ENCODE results near the gene FNBP1L. TPM values are rescaled to one million over a fixed set of nuclear protein-coding genes. Genes with fewer than 3 reads are reported as not detected.

FNBP1L gene
- total and polyA plus RNA-seq, 9 of the 15 experiments (the other 6 are each of a cell fraction or from before 2014, with no cell fraction given) = 1.4 to 6.9 (median 5.9) TPM

DNA sequence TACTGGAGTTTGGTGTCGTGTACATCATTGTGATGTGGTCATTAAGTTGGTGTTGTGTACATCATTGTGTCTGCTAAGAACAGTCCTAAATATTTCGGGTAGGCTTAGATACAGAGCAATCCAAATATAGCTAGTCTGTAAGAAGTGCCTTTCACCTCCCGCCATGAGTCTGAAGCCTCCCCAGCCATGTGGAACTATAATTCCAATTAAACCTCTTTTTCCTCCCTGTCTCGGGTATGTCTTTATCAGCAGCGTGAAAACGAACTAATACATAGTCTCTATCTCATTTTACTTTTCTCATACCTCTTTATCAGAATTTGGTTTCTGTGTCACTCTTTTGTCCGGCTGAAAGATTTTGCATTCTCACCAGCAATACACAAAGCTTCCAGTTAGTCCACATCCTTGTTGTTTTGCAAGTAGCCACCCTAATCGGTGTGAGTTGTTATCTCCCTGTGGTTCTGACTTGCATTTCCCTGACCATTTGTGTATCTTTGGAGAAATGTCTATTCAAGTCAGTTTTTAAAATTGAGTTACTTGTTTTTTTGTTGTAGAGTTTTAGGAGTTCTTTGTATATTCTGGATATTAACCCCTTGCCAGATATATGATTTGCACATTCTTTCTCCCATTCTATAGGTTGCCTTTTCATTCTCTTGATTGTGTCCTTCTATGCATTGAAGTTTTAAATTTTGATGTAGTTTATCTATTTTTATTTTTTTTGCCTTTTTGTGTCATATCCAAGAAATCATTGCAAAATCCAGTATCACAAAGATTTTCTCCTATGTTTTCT, 56.5 kb downstream of the FNBP1L start:
- intact Hi-C loops (cut with micrococcal nuclease) = loop anchor here (5.0 to 10.0 kb wide), 2 partner anchors 57 to 60 kb away; partner anchors contain the start of gene FNBP1L
- TSS peak; percentile 57 for BruUV-seq (replicated peaks)
- H3K36me3 ChIP-seq (ENCODE audit: control insufficient read depth, insufficient read depth, low read length) = no peaks in the 10 kb centered on the region; the same call in 1 of the 3 replicates
- ChIA-PET CTCF (ENCODE audit: low intra/inter-chr PET ratio) (interaction anchor here (0.7 kb wide), 1 partner anchor 27 kb away, joined by 7 read pairs; no protein-coding TSS in a partner anchor), POLR2A (interaction anchor here (0.7 to 1.1 kb wide), 4 partner anchors 15 to 58 kb away, joined by 3 to 4 read pairs (median 3); no protein-coding TSS in a partner anchor)
- 13% methylated on average over 8 of the region's 8 CpGs for WGBS (ENCODE audit: insufficient coverage, low coverage, missing lambda C conversion rate)
- in situ Hi-C loops (cut with MboI) = no loop called here
- H3K27me3 ChIP-seq (ENCODE audit: control insufficient read depth in 2 of 2, insufficient read depth in 2 of 2, low read length in 2 of 2) = no peaks in the 10 kb centered on the region
- H3K9ac ChIP-seq (ENCODE audit: insufficient read depth in 1 of 2, low read depth in 2 of 2, low read length in 2 of 2) = peak overlapping the region in 1 of 2 experiments; percentile 67; a peak in 2 of 4 replicates
- ATAC-seq (peak; percentile 81), FAIRE-seq (peak; percentile 90), DNase-seq (ENCODE audit: extremely low read depth in 1 of 4, low spot score in 3 of 4) (peak in 2 of 4 experiments; percentile 49 to 79)
- H3K27ac ChIP-seq (ENCODE audit: extremely low read depth, low read depth, low read length) = peak overlapping the region; percentile 81
- H4K20me1 ChIP-seq (replicated peaks; ENCODE audit: control insufficient read depth, insufficient read depth, low read length) = no peaks in the 10 kb centered on the region
- H3K4me3 ChIP-seq = no peak overlapping the region
- H3K9me3 ChIP-seq (replicated peaks; ENCODE audit: control insufficient read depth, insufficient read depth, low read depth, low read length) = peaks cover 6% of the 10 kb centered on the region
- peaks cover 12% of the 10 kb centered on the region; the same call in 1 of the 3 replicates for H3K79me2 ChIP-seq (ENCODE audit: control insufficient read depth, insufficient read depth, low read length)
- H3K4me1 ChIP-seq (replicated peaks in 1 of 2; ENCODE audit: control insufficient read depth in 2 of 2, insufficient read depth in 2 of 2, low read length in 2 of 2) = peaks cover 4 to 41% of the 10 kb centered on the region in 2 experiments; a peak in 4 of 5 replicates
- peak overlapping the region; percentile 60 for H2AFZ ChIP-seq (ENCODE audit: low read depth, low read length)
- peak overlapping the region; percentile 59 for H3K4me2 ChIP-seq (ENCODE audit: insufficient read depth, low read length)
- no peaks in the 10 kb centered on the region for H3K9me1 ChIP-seq (ENCODE audit: control insufficient read depth, insufficient read depth, low read length)
- TF ChIP-seq, protein P1, sequence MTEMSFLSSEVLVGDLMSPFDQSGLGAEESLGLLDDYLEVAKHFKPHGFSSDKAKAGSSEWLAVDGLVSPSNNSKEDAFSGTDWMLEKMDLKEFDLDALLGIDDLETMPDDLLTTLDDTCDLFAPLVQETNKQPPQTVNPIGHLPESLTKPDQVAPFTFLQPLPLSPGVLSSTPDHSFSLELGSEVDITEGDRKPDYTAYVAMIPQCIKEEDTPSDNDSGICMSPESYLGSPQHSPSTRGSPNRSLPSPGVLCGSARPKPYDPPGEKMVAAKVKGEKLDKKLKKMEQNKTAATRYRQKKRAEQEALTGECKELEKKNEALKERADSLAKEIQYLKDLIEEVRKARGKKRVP (CRISPR knock-in tag; IDR thresholded peaks at IDR 0.05) = no peak
- peak; percentile 92 for TF ChIP-seq NFE2 (IDR thresholded peaks at IDR 0.05; ENCODE audit: low read depth)
- TF ChIP-seq MCM3 (IDR thresholded peaks at IDR 0.05) = no peak
- TF ChIP-seq, protein P2, sequence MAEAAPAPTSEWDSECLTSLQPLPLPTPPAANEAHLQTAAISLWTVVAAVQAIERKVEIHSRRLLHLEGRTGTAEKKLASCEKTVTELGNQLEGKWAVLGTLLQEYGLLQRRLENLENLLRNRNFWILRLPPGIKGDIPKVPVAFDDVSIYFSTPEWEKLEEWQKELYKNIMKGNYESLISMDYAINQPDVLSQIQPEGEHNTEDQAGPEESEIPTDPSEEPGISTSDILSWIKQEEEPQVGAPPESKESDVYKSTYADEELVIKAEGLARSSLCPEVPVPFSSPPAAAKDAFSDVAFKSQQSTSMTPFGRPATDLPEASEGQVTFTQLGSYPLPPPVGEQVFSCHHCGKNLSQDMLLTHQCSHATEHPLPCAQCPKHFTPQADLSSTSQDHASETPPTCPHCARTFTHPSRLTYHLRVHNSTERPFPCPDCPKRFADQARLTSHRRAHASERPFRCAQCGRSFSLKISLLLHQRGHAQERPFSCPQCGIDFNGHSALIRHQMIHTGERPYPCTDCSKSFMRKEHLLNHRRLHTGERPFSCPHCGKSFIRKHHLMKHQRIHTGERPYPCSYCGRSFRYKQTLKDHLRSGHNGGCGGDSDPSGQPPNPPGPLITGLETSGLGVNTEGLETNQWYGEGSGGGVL (CRISPR knock-in tag; IDR thresholded peaks at IDR 0.05) = no peak
- TF ChIP-seq ZNF445 (CRISPR knock-in tag; IDR thresholded peaks at IDR 0.05; ENCODE audit: low read depth) = 0 out of 2 replicates have a peak, but pooled peaks have one; percentile 52
- no peak for TF ChIP-seq POLR3G (IDR thresholded peaks at IDR 0.05; ENCODE audit: extremely low read depth, insufficient read length, insufficient replicate concordance)
- TF ChIP-seq LEF1 (IDR thresholded peaks at IDR 0.05) = peak; percentile 73
- no peak for TF ChIP-seq E2F1 (CRISPR knock-in tag; IDR thresholded peaks at IDR 0.05)
- peak; percentile 77 for TF ChIP-seq SMARCB1 (IDR thresholded peaks at IDR 0.05; ENCODE audit: insufficient read length, low read depth)
- no peak for TF ChIP-seq ZKSCAN3 (CRISPR knock-in tag; IDR thresholded peaks at IDR 0.05)
- no peak for TF ChIP-seq SMC3 (conservative IDR thresholded peaks at IDR 0.05; ENCODE audit: insufficient read depth, low read depth, low read length)
- TF ChIP-seq STAT5A (IDR thresholded peaks at IDR 0.05; ENCODE audit: borderline replicate concordance, low read length) = no peak
- 0 out of 2 replicates have a peak, but pooled peaks have one; percentile 39 for TF ChIP-seq DMBX1 (CRISPR knock-in tag; IDR thresholded peaks at IDR 0.05; ENCODE audit: borderline replicate concordance)
- TF ChIP-seq NCOR1 (IDR thresholded peaks at IDR 0.05) = peak; percentile 46; the same call in 1 of the 2 replicates
- TF ChIP-seq FOS (IDR thresholded peaks at IDR 0.05; ENCODE audit: extremely low read depth, insufficient read length) = no peak
- TF ChIP-seq ZNF778 (CRISPR knock-in tag; IDR thresholded peaks at IDR 0.05) = no peak
- no peak for TF ChIP-seq SMAD3 (CRISPR knock-in tag; conservative IDR thresholded peaks at IDR 0.05)
- TF ChIP-seq PHF20 (IDR thresholded peaks at IDR 0.05; ENCODE audit: partially characterized antibody) = no peak
- TF ChIP-seq ZNF780A (CRISPR knock-in tag; IDR thresholded peaks at IDR 0.05) = no peak
- TF ChIP-seq TBL1XR1 (IDR thresholded peaks at IDR 0.05; ENCODE audit: low read length in 2 of 2) = no peak
